SK-N-MC (cell line): ENCODE data around the gene ZNF516.

Experiments used
- EZH2 ChIP-seq: fragments of 200-600 bp; sonication (generic); IDR thresholded peaks from one replicate; pipeline ENCODE4 v1.6.1; 2017; ENCODE audit warnings: antibody characterized with exemption
- FOXP2 ChIP-seq: optimal IDR thresholded peaks from 2 replicates; pipeline ENCODE3; 2011; ENCODE audit warnings: mild to moderate bottlenecking, moderate library complexity; ENCODE audit not compliant: insufficient read depth; ENCODE audit errors: extremely low read length, control extremely low read depth
- POLR2AphosphoS5 ChIP-seq: IDR thresholded peaks from 2 replicates; pipeline ENCODE4 v1.6.1; 2012; ENCODE audit warnings: mild to moderate bottlenecking, low read depth, low read length, borderline replicate concordance

DNA sequence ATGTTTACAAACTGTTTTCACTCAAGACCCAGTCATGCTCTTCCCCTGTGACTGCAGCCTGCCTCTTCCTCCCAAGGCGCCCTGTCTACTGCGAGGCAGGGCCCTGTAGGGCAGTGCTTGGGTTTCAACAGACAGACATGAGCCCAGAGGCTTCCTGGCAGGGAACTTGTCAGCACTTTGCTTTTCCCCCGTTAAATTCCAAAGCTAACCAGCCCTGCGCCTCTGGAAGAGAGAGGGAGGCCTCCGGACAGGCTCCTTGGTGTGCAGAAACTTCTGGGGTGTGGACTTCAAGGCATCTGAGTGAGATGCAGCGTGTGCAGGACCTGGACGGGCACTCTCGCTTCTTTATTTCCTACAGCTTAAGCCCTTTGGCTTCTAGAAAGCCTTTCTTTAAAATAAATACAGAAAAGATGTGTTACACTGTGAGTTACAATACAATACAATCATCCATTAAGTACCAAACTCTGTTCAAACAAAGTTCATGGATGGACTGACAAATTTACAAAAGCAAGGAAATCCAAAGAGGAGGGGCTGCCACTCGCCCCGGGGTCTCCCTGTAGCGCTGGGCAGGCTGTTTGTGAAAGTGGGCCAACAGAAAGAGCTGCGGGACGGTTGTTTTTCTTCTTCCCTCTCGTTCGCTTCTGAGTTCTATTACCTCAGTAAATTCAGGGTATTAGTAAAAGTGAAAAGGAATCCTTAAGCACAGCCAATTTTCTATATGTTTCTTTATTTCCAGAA, 8.8 kb upstream of the ZNF516 start:
- TF ChIP-seq POLR2AphosphoS5 = no peak
- no peak for TF ChIP-seq EZH2
- TF ChIP-seq FOXP2 = no peak
